ENCODE data around the gene ESAM. TPM values are rescaled to one million over a fixed set of nuclear protein-coding genes. Genes with fewer than 3 reads are reported as not detected.

Gene ESAM
- total RNA-seq, 1 experiment from 2014 or later = 0.92 TPM

DNA sequence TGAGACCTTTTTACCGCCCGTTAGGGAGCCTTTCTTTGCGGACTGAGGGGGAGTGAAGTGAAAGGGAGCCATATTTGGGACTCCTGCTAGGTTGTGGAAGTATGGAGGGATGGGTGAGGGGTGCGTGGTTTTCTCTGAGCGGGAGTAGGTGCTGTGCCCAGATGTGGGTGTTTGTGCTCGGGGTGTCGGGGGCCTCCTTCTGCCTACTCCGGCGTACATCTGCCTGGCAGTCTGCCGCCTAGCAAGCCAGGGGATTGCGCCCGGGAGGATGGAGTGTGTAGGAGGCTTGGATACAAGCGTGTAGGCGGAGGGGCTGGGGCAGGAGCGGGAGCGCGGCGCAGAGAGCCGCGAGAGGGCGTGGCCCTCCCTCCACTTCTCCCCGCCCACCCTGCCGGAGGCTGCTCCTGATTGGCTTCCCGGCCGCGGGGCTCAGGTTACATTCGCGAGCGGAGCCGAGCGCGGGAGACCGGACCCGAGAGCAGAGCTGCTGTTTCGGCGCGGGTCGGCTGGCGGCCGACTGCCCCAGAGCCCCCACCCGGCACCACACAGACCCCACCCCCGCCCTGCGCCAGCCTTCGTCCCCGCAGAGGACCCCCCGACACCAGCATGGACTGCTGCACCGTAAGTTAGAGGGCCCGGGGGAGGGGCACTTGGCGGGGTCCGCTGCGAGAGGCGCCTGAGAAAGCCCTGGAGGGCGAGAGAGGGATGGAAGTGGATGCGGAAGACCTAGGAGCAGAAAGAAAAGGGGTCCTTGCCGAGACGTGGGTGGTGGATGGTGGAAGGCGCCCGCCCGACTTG, 22.4 kb downstream of the ESAM start, which contains the start of gene NRGN:
NRGN (plus strand) TSS at position 464 of the 798 bp plus-strand sequence; CDS start at position 607, 143 bp downstream.
- Histone ChIP-seq H2BK120ac (ENCODE audit: low read depth, low read length, poor library complexity, severe bottlenecking) (no peak within 1 kb of the TSS), H3K23ac (ENCODE audit: insufficient read length, low read depth, low read length) (no peak within 1 kb of the TSS), H4K91ac (ENCODE audit: insufficient read length, low read depth, low read length) (no peak within 1 kb of the TSS), H3K79me1 (ENCODE audit: insufficient read depth, low read depth, low read length, poor library complexity, severe bottlenecking) (no peaks in the 10 kb centered on the region), H2BK15ac (ENCODE audit: low read depth, low read length) (no peak within 1 kb of the TSS), H2BK12ac (ENCODE audit: insufficient read length, low read depth, low read length) (no peak within 1 kb of the TSS), H3K14ac (ENCODE audit: insufficient read depth, low read length) (no peak within 1 kb of the TSS), H2BK5ac (ENCODE audit: insufficient read length, low read length) (no peak within 1 kb of the TSS), H3K79me2 (ENCODE audit: insufficient read depth, low read length) (no peaks in the 10 kb centered on the region), H3K23me2 (ENCODE audit: insufficient read length, low read depth, low read length, poor library complexity, severe bottlenecking) (peaks cover 11% of the 10 kb centered on the region), H4K8ac (replicated peaks; ENCODE audit: insufficient read length, low read depth, low read length) (no peak within 1 kb of the TSS), H3T11ph (ENCODE audit: low read length) (no peak within 1 kb of the TSS), H2BK20ac (ENCODE audit: low read depth, low read length, poor library complexity, severe bottlenecking) (no peak within 1 kb of the TSS), H3K27ac (ENCODE audit: insufficient read length, low read depth, low read length) (no peak within 1 kb of the TSS), H3K9ac (ENCODE audit: extremely low read depth, insufficient read length, low read length) (no peak within 1 kb of the TSS), H3K27me3 (ENCODE audit: insufficient read depth, low read length) (peaks cover 74% of the 10 kb centered on the region), H3K4me2 (ENCODE audit: insufficient read depth, insufficient read length, low read length) (peak within 1 kb of the TSS; percentile 61), H4K5ac (ENCODE audit: insufficient read length, low read depth, low read length) (no peak within 1 kb of the TSS), H3K9me3 (ENCODE audit: control insufficient read depth, low read depth, low read length) (no peaks in the 10 kb centered on the region), H3K56ac (ENCODE audit: insufficient read length, low read depth, low read length) (no peak within 1 kb of the TSS), H3K4me1 (ENCODE audit: insufficient read depth, low read length) (no peaks in the 10 kb centered on the region), H3K4ac (ENCODE audit: low read depth, low read length) (no peak within 1 kb of the TSS), H2AK5ac (ENCODE audit: insufficient read length, low read length) (no peak within 1 kb of the TSS), H2AFZ (ENCODE audit: low read length) (no peak within 1 kb of the TSS), H3K18ac (ENCODE audit: insufficient read length, low read depth, low read length) (no peak within 1 kb of the TSS), H4K20me1 (ENCODE audit: control insufficient read depth, insufficient read depth, insufficient read length) (no peaks in the 10 kb centered on the region)
- no peaks in the 10 kb centered on the region; a peak in 1 of 5 replicates for H3K9me3 Mint-ChIP-seq
- H3K4me1 Mint-ChIP-seq = peaks cover 19 to 20% of the 10 kb centered on the region in 2 experiments
- no peak within 1 kb of the TSS for H3K27ac Mint-ChIP-seq
- H3K27me3 Mint-ChIP-seq (ENCODE audit: low read depth) = peaks cover 94% of the 10 kb centered on the region
- no peaks in the 10 kb centered on the region; a peak in 1 of 7 replicates for H3K36me3 Mint-ChIP-seq (ENCODE audit: insufficient read depth in 1 of 3, low read depth in 3 of 3)
- no CpG with 5 or more reads among the region's 59 CpGs for WGBS (ENCODE audit: extremely low coverage, insufficient read length, low lambda C conversion rate)
- peak; percentile 94 for DNase-seq
- TF ChIP-seq, protein P1, sequence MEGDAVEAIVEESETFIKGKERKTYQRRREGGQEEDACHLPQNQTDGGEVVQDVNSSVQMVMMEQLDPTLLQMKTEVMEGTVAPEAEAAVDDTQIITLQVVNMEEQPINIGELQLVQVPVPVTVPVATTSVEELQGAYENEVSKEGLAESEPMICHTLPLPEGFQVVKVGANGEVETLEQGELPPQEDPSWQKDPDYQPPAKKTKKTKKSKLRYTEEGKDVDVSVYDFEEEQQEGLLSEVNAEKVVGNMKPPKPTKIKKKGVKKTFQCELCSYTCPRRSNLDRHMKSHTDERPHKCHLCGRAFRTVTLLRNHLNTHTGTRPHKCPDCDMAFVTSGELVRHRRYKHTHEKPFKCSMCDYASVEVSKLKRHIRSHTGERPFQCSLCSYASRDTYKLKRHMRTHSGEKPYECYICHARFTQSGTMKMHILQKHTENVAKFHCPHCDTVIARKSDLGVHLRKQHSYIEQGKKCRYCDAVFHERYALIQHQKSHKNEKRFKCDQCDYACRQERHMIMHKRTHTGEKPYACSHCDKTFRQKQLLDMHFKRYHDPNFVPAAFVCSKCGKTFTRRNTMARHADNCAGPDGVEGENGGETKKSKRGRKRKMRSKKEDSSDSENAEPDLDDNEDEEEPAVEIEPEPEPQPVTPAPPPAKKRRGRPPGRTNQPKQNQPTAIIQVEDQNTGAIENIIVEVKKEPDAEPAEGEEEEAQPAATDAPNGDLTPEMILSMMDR (conservative IDR thresholded peaks at IDR 0.05) = no peak
- peak within 1 kb of the TSS; percentile 73 to 80 for H3K4me3 Mint-ChIP-seq

Data from H9 (cell line).